Astrocyte of the hippocampus (primary cell): ENCODE data around the gene SULF2.

Experiments
- DNase-seq: peaks from one replicate; pipeline ENCODE4 v3.0.0; 2011; ENCODE audit warnings: low read depth, low spot score

Gene SULF2

DNA sequence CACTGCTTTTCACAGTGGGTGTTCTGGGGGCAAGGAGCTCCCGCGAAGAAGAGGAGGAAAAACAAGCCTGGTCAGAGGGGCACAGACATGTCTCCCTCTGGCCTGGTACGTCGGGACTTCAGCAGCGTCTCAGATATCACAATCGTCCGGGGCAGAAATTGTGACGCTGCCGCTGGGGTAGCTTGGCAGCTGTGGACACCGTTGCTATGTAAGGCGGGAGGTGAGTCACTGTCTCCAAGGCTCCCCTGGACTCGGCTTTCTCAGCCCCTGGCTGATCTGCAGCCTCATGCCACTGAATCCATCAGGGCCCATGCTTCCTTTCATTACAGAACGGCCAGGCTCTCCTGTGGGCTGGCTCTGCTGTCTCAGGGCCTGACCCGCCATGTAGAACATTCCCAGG is 98.7 kb downstream of the SULF2 start:
- DNase-seq: peak; percentile 98

DNA sequence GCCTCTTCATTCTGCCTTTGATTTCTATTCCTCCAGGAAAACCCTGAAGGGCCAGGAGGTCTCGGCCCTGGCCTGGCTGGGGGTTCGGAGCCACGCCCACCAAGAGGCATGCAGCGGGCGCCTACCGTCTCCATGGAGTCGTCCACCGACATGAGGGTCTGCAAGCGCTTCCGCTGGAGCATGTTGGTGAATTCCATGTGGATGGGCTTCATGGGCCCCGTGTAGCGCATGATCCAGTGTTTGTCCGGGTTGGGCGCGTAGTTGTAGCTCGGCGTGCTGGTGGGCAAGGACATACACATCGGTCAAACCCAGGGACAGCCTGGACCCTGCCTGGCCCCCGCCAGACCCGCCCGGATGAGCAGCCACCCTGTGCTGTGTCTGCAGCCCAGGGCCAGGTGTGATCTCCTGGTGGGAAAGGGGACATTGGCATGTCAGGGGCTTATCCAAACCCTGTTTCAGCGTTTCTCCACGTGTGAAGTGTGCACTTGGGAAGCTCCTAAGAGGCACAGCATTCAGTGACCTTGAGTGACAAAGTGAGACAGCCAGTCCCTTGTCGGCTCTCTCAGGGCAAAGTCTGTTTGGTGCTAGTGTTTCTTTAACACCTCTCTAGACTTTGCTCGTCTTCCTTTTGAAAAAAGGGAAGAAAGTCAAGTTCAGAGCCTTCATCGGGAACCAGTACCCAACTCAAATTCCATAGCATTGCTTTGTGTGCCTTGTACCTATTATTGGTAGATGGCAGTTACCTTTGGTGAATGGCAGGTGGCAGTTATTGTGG is 100.8 kb downstream of the SULF2 start:
- DNase-seq: no peak

GRCh38 chr20:47682916-47683315 is 102.4 kb downstream of the SULF2 start:
- no peak for DNase-seq

- no peak for DNase-seq
Measured at GRCh38 chr20:47682028-47682783, 103.1 kb downstream of the SULF2 start.

DNA sequence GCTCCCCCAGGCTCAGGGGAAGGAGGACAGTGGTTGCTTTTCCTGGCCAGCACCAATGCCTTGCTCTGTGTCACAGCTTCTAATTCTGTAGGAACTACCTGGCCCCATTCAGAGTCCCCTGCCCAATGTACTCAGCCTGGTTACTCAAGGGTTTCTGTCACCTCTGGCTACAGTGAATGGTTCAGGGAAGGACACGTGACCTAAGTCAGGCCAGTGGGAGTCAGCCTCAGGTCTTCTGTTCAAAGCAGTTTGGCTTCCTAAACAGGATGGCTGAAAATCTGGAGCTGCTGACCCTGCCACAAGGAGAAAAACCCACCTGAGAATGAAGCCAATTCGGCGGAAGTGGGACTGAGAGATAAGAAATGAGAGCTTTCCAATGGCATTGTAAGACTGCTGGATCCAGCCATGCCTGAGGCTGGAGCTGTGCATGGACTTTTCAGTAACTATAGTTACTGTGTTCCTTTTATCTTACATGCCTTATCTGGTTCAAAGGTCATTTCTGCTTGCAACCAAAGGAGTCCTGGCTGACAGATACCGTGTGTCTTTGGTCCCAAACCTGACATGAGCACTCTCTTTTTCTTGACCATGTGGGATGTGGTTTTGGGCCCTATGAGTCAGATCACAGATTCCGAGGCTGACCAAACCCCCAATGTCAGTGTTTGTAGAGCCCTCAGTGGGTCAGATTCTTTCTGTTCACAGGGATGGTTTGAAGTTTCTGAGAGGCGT is 104.3 kb downstream of the SULF2 start:
- DNase-seq: peak; percentile 58

DNA sequence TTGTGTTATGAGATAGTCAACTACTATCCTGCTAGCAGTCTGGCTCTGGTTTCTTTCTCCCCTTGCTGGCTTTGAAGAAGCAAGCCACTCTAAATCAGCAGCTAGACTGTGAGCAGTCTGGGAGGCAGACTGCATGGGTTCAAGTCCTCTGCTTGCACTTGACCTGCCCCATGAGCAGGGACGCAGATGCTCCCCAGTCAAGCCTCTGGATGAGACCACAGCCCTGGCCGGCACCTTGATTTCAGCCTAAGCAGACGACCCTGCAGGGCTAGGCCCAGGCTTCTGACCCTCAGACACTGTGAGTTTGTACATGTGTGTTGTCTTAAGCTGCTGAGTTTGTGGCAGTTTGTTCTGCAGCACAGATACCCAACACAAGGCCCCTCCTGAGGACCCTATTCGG is 105.8 kb downstream of the SULF2 start:
- DNase-seq: no peak

DNA sequence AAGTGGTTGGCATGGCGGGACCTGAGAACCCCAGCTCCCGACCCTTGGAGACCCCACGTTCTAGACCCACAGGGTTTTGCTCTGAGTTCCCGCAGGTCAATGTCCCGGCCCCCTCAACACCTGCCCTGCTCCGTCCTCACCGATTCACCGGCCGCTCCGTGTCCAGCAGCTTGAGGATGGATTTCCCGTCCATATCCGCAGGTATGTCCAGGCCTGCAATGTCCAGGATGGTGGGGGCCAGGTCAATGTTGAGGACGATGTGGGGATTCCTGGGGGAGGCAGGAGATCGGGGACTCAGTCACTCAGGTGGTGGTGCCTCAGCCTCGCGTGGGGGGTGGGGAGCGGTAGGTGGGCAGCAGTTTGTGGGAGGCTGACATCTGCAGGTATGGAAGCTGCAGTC is 106.7 kb downstream of the SULF2 start:
- no peak for DNase-seq

- peak; percentile 79 for DNase-seq
Measured at GRCh38 chr20:47677635-47678453, 107.4 kb downstream of the SULF2 start.

GRCh38 chr20:47676912-47677634 is 108.2 kb downstream of the SULF2 start:
- no peak for DNase-seq

- no peak for DNase-seq
Measured at GRCh38 chr20:47676219-47676721, 109.0 kb downstream of the SULF2 start.

GRCh38 chr20:47675190-47676142 is 109.8 kb downstream of the SULF2 start:
- no peak for DNase-seq

- no peak for DNase-seq
Measured at GRCh38 chr20:47674686-47675085, 110.6 kb downstream of the SULF2 start.

DNA sequence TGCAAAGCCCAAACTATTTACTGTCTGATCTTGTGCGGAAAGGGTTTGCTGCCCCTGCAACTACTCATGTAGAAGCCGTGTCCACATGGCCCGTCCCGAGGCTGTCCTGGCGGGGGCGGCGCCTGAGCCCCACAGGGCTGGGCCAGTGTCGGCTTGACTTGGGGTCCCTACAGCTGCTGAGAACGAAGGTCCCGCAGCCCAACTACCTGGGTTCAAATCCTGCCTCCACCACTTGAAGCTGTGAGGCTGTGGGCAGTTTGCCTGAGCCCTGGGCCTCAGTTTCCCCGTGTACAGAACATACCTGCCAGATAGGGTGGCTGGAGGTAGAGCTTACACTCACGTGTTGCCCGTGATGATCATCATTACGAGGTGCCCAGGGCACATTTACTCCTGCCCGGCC is 111.1 kb downstream of the SULF2 start:
- DNase-seq: no peak

DNA sequence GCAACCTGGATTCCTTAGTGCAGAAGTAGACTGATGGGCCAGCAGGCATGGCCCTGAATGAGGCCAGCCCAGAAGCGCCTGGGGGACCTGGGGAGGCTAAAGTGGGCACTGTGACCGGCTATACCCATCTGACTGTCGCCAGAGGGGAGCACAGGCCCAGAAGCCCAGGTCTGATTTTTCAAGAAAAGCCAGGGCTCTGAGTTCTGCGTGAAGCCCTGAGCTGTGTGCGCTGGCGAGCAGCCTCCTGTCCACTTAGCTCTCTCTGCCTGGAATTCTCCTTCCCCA is 111.7 kb downstream of the SULF2 start:
- DNase-seq: no peak

- no peak for DNase-seq
Measured at GRCh38 chr20:47672886-47673670, 112.2 kb downstream of the SULF2 start.

DNA sequence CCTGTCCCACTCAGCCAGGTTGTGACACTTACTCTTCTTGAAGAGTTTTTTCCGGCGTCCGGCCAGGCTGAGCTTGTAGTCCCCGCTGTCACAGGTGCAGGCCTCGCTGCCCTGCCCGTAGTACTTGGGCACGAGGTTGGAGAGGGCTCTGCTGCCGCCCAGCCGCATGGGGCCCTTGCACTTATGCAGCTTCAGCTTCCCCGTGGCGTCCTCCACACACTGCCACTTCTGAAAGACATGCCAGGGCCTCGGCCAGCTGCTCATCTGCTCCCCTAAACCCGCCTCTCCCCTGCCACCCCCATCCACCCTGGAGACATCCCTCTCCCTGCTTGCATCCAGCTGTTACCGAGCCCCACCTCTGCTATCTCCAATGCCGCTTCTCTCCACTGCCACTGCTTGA is 113.1 kb downstream of the SULF2 start:
- no peak for DNase-seq

DNA sequence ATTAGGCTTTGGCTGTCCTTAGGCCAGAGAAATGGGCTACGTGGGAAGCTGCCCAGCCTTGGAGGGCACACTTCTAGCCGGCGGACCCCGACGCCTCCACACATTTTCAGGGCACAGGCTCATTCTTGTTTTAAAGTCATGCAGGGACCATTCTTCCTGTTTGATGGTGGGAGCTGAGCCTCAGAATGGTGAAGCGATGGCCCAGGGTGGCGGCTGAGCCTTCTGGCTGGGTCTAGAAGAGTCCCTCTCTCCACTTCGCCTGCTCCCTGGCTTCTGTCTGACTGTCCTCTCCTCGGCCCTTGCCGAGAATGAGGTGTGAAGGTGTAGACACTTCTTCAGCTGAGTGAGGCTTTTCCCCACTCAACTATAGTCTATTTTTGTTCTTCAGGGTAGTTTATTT is 114.4 kb downstream of the SULF2 start:
- no peak for DNase-seq

GRCh38 chr20:47669927-47670890 is 115.1 kb downstream of the SULF2 start:
- no peak for DNase-seq
